HepG2 (cell line): Measurements from ENCODE around the gene PIP4K2B. TPM values are rescaled to one million over a fixed set of nuclear protein-coding genes. Genes with fewer than 3 reads are reported as not detected.

ENCODE experiments used
- AGO1 ChIP-seq: fragments of 200-400 bp; formaldehyde crosslinking; IDR thresholded peaks from 2 replicates; pipeline ENCODE4 v1.6.1; 2017; ENCODE audit warnings: mild to moderate bottlenecking, low read depth, low read length, moderate library complexity; ENCODE audit not compliant: poor library complexity, severe bottlenecking
- FOXK1 ChIP-seq: sonication (generic); formaldehyde crosslinking; IDR thresholded peaks from 2 replicates; pipeline ENCODE4 v1.4.0; 2020; ENCODE audit warnings: low read depth, missing genetic modification reagents, borderline replicate concordance
- HMG20A ChIP-seq: IDR thresholded peaks from 2 replicates; pipeline ENCODE4 v1.6.1; 2016; ENCODE audit warnings: borderline replicate concordance
- MAFK ChIP-seq, 2 experiments: IDR thresholded peaks in 1 of 2; conservative IDR thresholded peaks in 1 of 2; 2 replicates each; pipeline ENCODE4 v1.6.1; 2011; ENCODE audit warnings: improper control_type of control experiment in 2 of 2, low read length in 2 of 2
- MYC ChIP-seq: sonication (generic); formaldehyde crosslinking; IDR thresholded peaks from 2 replicates; pipeline ENCODE4 v1.9.0; 2021; ENCODE audit warnings: missing genetic modification reagents, borderline replicate concordance
- NRL ChIP-seq: sonication (generic); formaldehyde crosslinking; IDR thresholded peaks from 2 replicates; pipeline ENCODE4 v1.5.0; 2020; ENCODE audit warnings: missing genetic modification reagents, mild to moderate bottlenecking, moderate library complexity, borderline replicate concordance
- PAWR ChIP-seq: sonication (generic); formaldehyde crosslinking; IDR thresholded peaks from 2 replicates; pipeline ENCODE4 v1.4.0; 2020; ENCODE audit warnings: missing genetic modification reagents, mild to moderate bottlenecking, borderline replicate concordance
- PCBP2 ChIP-seq: fragments of 200-400 bp; formaldehyde crosslinking; optimal IDR thresholded peaks from 2 replicates; pipeline ENCODE3; 2018; ENCODE audit warnings: low read length, low read depth; ENCODE audit not compliant: poor library complexity, severe bottlenecking
- SKI ChIP-seq: fragments of 450-650 bp; IDR thresholded peaks from one replicate; pipeline ENCODE4 v1.6.1; 2018; ENCODE audit warnings: mild to moderate bottlenecking; ENCODE audit not compliant: partially characterized antibody
- ZFY ChIP-seq: sonication (generic); formaldehyde crosslinking; IDR thresholded peaks from 2 replicates; pipeline ENCODE4 v1.4.0; 2020; ENCODE audit warnings: missing genetic modification reagents
- ZNF772 ChIP-seq: sonication (generic); formaldehyde crosslinking; IDR thresholded peaks from 2 replicates; pipeline ENCODE4 v1.5.0; 2020; ENCODE audit warnings: mild to moderate bottlenecking, missing genetic modification reagents
- polyA plus RNA-seq, 8 experiments: library from polyadenylated mRNA; depleted of rRNA in 3 of 8; stranded (reverse) in 7 of 8; unstranded in 1 of 8; fragments of >200 nt; fragmentation: Illumina TruSeq in 4 of 8; extraction: Trizol in 4 of 8; gene quantifications; 2 replicates each; pipeline versions ENCODE4 v1.2.1 to v1.2.3, GENCODE V29; 2011 to 2016; ENCODE audit warnings: low read depth in 4 of 8, missing spikeins in 1 of 8, mixed read lengths in 1 of 8; ENCODE audit not compliant: insufficient read depth in 1 of 8
- total RNA-seq, 5 experiments: library from RNA; depleted of rRNA; stranded (reverse); fragments of >200 nt; fragmentation: Illumina TruSeq; extraction: Trizol; gene quantifications; 2 replicates each; pipeline ENCODE4 v1.2.3, GENCODE V29; 2016; ENCODE audit warnings: low read depth in 1 of 5
- TF ChIP-seq, protein P1 (sequence below): sonication (generic); formaldehyde crosslinking; IDR thresholded peaks from 2 replicates; pipeline ENCODE4 v1.4.0; 2020; ENCODE audit warnings: mild to moderate bottlenecking, missing genetic modification reagents
- TF ChIP-seq, protein P2 (sequence below): IDR thresholded peaks from 2 replicates; pipeline ENCODE4 v1.6.1; 2012; ENCODE audit warnings: low read depth, low read length, improper control_type of control experiment
- TF ChIP-seq, protein P3 (sequence below): sonication (generic); formaldehyde crosslinking; IDR thresholded peaks from 2 replicates; pipeline ENCODE4 v1.4.0; 2020; ENCODE audit warnings: missing genetic modification reagents
- TF ChIP-seq, protein P4 (sequence below): sonication (generic); formaldehyde crosslinking; IDR thresholded peaks from 2 replicates; pipeline ENCODE4 v1.4.0; 2020; ENCODE audit warnings: missing genetic modification reagents
- TF ChIP-seq, protein P5 (sequence below): sonication (generic); formaldehyde crosslinking; IDR thresholded peaks from 2 replicates; pipeline ENCODE4 v1.5.1; 2020; ENCODE audit warnings: missing genetic modification reagents, mild to moderate bottlenecking, borderline replicate concordance

PIP4K2B gene
- total and polyA plus RNA-seq, 2 of the 13 experiments (the other 11 are each of a cell fraction or from before 2014, with no cell fraction given): 20.4 to 54.0 TPM

DNA sequence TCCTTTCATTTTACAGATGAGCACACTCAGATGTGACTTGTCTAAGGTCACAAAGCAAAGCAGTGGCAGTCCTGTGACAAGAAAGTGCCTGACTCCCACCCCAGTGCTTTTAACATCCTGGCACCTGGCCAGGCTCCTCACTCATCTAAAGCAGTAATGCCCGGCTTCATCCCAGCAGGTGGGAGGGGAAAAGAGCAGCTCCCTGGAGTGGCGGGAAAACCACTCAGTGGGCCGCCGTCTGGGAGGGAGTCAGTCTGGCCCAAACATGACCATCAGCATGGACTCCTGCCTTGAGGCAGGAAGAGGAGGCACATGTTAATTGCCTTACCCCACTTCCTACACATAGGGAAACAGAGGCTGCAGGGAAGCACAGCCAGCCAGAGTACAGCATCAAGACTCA is 53.8 kb downstream of the PIP4K2B start (continued):
- TF ChIP-seq, protein P1, sequence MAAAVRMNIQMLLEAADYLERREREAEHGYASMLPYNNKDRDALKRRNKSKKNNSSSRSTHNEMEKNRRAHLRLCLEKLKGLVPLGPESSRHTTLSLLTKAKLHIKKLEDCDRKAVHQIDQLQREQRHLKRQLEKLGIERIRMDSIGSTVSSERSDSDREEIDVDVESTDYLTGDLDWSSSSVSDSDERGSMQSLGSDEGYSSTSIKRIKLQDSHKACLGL: 0 out of 2 replicates have a peak, but pooled peaks have one; percentile 27
- TF ChIP-seq PCBP2 (no peak), ZFY (CRISPR knock-in tag) (peak; percentile 16; the same call in 1 of the 2 replicates), NRL (CRISPR knock-in tag) (0 out of 2 replicates have a peak, but pooled peaks have one; percentile 21), PAWR (CRISPR knock-in tag) (0 out of 2 replicates have a peak, but pooled peaks have one; percentile 11), HMG20A (CRISPR knock-in tag) (no peak), MYC (peak; percentile 32; the same call in 1 of the 2 replicates), SKI (no peak), AGO1 (no peak), ZNF772 (0 out of 2 replicates have a peak, but pooled peaks have one; percentile 21), MAFK (conservative IDR thresholded peaks at IDR 0.05 in 1 of 2, IDR thresholded peaks at IDR 0.05 in 1 of 2; ENCODE audit: low read length in 2 of 2) (no peak), FOXK1 (no peak)
- TF ChIP-seq, protein P2, sequence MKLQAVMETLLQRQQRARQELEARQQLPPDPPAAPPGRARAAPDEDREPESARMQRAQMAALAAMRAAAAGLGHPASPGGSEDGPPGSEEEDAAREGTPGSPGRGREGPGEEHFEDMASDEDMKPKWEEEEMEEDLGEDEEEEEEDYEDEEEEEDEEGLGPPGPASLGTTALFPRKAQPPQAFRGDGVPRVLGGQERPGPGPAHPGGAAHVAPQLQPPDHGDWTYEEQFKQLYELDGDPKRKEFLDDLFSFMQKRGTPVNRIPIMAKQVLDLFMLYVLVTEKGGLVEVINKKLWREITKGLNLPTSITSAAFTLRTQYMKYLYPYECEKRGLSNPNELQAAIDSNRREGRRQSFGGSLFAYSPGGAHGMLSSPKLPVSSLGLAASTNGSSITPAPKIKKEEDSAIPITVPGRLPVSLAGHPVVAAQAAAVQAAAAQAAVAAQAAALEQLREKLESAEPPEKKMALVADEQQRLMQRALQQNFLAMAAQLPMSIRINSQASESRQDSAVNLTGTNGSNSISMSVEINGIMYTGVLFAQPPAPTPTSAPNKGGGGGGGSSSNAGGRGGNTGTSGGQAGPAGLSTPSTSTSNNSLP: no peak
- TF ChIP-seq, protein P3, sequence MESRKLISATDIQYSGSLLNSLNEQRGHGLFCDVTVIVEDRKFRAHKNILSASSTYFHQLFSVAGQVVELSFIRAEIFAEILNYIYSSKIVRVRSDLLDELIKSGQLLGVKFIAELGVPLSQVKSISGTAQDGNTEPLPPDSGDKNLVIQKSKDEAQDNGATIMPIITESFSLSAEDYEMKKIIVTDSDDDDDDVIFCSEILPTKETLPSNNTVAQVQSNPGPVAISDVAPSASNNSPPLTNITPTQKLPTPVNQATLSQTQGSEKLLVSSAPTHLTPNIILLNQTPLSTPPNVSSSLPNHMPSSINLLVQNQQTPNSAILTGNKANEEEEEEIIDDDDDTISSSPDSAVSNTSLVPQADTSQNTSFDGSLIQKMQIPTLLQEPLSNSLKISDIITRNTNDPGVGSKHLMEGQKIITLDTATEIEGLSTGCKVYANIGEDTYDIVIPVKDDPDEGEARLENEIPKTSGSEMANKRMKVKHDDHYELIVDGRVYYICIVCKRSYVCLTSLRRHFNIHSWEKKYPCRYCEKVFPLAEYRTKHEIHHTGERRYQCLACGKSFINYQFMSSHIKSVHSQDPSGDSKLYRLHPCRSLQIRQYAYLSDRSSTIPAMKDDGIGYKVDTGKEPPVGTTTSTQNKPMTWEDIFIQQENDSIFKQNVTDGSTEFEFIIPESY (CRISPR knock-in tag): peak; percentile 94
- TF ChIP-seq, protein P4, sequence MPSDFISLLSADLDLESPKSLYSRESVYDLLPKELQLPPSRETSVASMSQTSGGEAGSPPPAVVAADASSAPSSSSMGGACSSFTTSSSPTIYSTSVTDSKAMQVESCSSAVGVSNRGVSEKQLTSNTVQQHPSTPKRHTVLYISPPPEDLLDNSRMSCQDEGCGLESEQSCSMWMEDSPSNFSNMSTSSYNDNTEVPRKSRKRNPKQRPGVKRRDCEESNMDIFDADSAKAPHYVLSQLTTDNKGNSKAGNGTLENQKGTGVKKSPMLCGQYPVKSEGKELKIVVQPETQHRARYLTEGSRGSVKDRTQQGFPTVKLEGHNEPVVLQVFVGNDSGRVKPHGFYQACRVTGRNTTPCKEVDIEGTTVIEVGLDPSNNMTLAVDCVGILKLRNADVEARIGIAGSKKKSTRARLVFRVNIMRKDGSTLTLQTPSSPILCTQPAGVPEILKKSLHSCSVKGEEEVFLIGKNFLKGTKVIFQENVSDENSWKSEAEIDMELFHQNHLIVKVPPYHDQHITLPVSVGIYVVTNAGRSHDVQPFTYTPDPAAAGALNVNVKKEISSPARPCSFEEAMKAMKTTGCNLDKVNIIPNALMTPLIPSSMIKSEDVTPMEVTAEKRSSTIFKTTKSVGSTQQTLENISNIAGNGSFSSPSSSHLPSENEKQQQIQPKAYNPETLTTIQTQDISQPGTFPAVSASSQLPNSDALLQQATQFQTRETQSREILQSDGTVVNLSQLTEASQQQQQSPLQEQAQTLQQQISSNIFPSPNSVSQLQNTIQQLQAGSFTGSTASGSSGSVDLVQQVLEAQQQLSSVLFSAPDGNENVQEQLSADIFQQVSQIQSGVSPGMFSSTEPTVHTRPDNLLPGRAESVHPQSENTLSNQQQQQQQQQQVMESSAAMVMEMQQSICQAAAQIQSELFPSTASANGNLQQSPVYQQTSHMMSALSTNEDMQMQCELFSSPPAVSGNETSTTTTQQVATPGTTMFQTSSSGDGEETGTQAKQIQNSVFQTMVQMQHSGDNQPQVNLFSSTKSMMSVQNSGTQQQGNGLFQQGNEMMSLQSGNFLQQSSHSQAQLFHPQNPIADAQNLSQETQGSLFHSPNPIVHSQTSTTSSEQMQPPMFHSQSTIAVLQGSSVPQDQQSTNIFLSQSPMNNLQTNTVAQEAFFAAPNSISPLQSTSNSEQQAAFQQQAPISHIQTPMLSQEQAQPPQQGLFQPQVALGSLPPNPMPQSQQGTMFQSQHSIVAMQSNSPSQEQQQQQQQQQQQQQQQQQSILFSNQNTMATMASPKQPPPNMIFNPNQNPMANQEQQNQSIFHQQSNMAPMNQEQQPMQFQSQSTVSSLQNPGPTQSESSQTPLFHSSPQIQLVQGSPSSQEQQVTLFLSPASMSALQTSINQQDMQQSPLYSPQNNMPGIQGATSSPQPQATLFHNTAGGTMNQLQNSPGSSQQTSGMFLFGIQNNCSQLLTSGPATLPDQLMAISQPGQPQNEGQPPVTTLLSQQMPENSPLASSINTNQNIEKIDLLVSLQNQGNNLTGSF (CRISPR knock-in tag): 0 out of 2 replicates have a peak, but pooled peaks have one; percentile 45
- TF ChIP-seq, protein P5, sequence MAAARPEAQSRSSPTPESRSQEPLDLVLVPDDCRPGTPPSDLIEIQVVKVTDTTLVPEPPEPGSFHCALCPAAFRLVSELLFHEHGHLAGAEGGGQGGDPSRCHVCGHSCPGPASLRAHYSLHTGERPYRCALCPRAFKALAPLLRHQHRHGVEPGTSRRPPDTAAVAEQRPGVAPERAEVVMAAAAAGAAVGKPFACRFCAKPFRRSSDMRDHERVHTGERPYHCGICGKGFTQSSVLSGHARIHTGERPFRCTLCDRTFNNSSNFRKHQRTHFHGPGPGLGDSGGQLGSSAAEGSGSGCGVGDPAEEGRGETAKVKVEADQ (CRISPR knock-in tag): no peak
- TF ChIP-seq, all 625 proteins: peak for 20
